Fibroblast of lung (primary cell): ENCODE measurements around the gene DGKG. TPM values are rescaled to one million over a fixed set of nuclear protein-coding genes. Genes with fewer than 3 reads are reported as not detected.

ENCODE experiments used
- DNase-seq, 2 donors: peaks; one replicate each; pipeline versions ENCODE4 v3.0.0 to v3.0.0-alpha.2; 2010; ENCODE audit warnings: low read depth in 2 of 2
- H2AFZ ChIP-seq: 2 replicates; pipeline ENCODE4 v1.5.1; 2012; ENCODE audit warnings: low read length, control low read depth, inconsistent platforms
- H3K27ac ChIP-seq: 2 replicates; pipeline ENCODE4 v1.5.1; 2011; ENCODE audit warnings: low read length, control low read depth; ENCODE audit not compliant: insufficient read depth
- H3K27me3 ChIP-seq: 2 replicates; pipeline ENCODE4 v1.5.1; 2011; ENCODE audit warnings: mild to moderate bottlenecking, low read length; ENCODE audit not compliant: control insufficient read depth, insufficient read depth
- H3K36me3 ChIP-seq: 2 replicates; pipeline ENCODE4 v1.5.1; 2011; ENCODE audit warnings: low read length; ENCODE audit not compliant: control insufficient read depth, insufficient read depth
- H3K4me1 ChIP-seq: 2 replicates; pipeline ENCODE4 v1.5.1; 2011; ENCODE audit warnings: low read length; ENCODE audit not compliant: control insufficient read depth, insufficient read depth; ENCODE audit errors: extremely low read depth
- H3K4me2 ChIP-seq: 2 replicates; pipeline ENCODE4 v1.5.1; 2011; ENCODE audit warnings: low read length, control low read depth; ENCODE audit not compliant: insufficient read depth; ENCODE audit errors: extremely low read depth
- H3K4me3 ChIP-seq, 4 experiments: fragments of 200-600 bp in 1 of 4; sonication (generic) in 1 of 4; replicated peaks in 1 of 4; 2 replicates each; pipeline ENCODE4 v1.5.1; 2011 to 2016; ENCODE audit warnings: low read length in 4 of 4, low read depth in 3 of 4, mild to moderate bottlenecking in 3 of 4, control low read depth in 2 of 4, inconsistent platforms in 1 of 4, mixed read lengths in 1 of 4; ENCODE audit not compliant: insufficient read depth in 1 of 4; ENCODE audit errors: control extremely low read depth in 1 of 4
- H3K79me2 ChIP-seq: 2 replicates; pipeline ENCODE4 v1.5.1; 2012; ENCODE audit warnings: mild to moderate bottlenecking, low read length, inconsistent platforms; ENCODE audit not compliant: control insufficient read depth, insufficient read depth
- H3K9ac ChIP-seq: 2 replicates; pipeline ENCODE4 v1.5.1; 2011; ENCODE audit warnings: mild to moderate bottlenecking, low read length, control low read depth; ENCODE audit not compliant: insufficient read depth
- H3K9me3 ChIP-seq: 2 replicates; pipeline ENCODE4 v1.5.1; 2012; ENCODE audit warnings: low read depth, low read length; ENCODE audit not compliant: control insufficient read depth, insufficient read depth
- H4K20me1 ChIP-seq: 2 replicates; pipeline ENCODE4 v1.5.1; 2011; ENCODE audit warnings: low read length; ENCODE audit not compliant: control insufficient read depth, insufficient read depth; ENCODE audit errors: extremely low read depth
- EZH2 ChIP-seq: IDR thresholded peaks from 2 replicates; pipeline ENCODE4 v1.5.1; 2012; ENCODE audit warnings: low read length, control low read depth, mild to moderate bottlenecking; ENCODE audit errors: missing control alignments
- polyA plus RNA-seq, 2 donors: library from polyadenylated mRNA; depleted of rRNA in 1 of 2; stranded (reverse) in 1 of 2; unstranded in 1 of 2; fragments of >200 nt; gene quantifications; 2 replicates each; pipeline ENCODE4 v1.2.1, GENCODE V29; 2011 to 2012; ENCODE audit warnings: missing spikeins in 1 of 2
- total RNA-seq: library from RNA; depleted of rRNA; stranded (reverse); fragments of >200 nt; gene quantifications from 2 replicates; pipeline ENCODE4 v1.2.1, GENCODE V29; 2014
- TF ChIP-seq, protein P1 (sequence below), 2 donors: IDR thresholded peaks in 1 of 2; conservative IDR thresholded peaks in 1 of 2; 1 replicate in 1 of 2; 2 replicates in 1 of 2; pipeline ENCODE4 v1.5.1; 2011 to 2012; ENCODE audit warnings: low read length in 2 of 2, control low read depth in 1 of 2, inconsistent platforms in 1 of 2, low read depth in 1 of 2, mild to moderate bottlenecking in 1 of 2

DGKG gene
- total and polyA plus RNA-seq, 2 donors (not counting 1 experiment from before 2014, with no cell fraction given): 3.7 to 4.8 TPM

DNA sequence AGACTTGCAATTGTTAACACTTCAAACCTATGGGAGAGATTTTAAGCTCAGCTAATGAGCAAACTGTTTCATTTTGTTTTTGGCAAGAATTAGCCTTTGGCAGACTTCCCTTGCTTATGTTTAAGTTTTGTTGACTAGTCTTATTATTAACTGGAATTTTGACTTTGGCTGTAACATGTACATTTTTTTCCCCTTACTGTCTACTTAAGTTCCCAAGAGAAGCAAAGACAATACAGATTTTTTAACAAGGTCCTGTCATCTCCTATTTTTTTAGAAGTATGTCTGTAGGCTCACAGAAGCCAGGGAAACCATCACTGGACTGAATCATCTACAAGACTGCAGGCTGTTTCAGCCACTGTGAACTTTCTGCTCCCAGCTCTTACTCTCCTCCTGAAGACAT, 74.3 kb downstream of the DGKG start:
- TF ChIP-seq EZH2: no peak
- TF ChIP-seq, protein P1, sequence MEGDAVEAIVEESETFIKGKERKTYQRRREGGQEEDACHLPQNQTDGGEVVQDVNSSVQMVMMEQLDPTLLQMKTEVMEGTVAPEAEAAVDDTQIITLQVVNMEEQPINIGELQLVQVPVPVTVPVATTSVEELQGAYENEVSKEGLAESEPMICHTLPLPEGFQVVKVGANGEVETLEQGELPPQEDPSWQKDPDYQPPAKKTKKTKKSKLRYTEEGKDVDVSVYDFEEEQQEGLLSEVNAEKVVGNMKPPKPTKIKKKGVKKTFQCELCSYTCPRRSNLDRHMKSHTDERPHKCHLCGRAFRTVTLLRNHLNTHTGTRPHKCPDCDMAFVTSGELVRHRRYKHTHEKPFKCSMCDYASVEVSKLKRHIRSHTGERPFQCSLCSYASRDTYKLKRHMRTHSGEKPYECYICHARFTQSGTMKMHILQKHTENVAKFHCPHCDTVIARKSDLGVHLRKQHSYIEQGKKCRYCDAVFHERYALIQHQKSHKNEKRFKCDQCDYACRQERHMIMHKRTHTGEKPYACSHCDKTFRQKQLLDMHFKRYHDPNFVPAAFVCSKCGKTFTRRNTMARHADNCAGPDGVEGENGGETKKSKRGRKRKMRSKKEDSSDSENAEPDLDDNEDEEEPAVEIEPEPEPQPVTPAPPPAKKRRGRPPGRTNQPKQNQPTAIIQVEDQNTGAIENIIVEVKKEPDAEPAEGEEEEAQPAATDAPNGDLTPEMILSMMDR (conservative IDR thresholded peaks at IDR 0.05 in 1 of 2, IDR thresholded peaks at IDR 0.05 in 1 of 2; ENCODE audit: low read depth in 1 of 2, low read length in 2 of 2): no peak
- H3K4me2 ChIP-seq: peak overlapping the region; percentile 32
- H3K4me3 ChIP-seq: no peak overlapping the region
- no peak overlapping the region for H3K9ac ChIP-seq
- H3K79me2 ChIP-seq: no peaks in the 10 kb centered on the region
- H4K20me1 ChIP-seq: peaks cover 2% of the 10 kb centered on the region
- H3K36me3 ChIP-seq: no peaks in the 10 kb centered on the region
- no peaks in the 10 kb centered on the region for H3K27me3 ChIP-seq
- peaks cover 8% of the 10 kb centered on the region for H3K4me1 ChIP-seq
- H3K27ac ChIP-seq: no peak overlapping the region
- no peak overlapping the region for H2AFZ ChIP-seq
- peak; percentile 77 to 96 for DNase-seq
- H3K9me3 ChIP-seq: no peaks in the 10 kb centered on the region

DNA sequence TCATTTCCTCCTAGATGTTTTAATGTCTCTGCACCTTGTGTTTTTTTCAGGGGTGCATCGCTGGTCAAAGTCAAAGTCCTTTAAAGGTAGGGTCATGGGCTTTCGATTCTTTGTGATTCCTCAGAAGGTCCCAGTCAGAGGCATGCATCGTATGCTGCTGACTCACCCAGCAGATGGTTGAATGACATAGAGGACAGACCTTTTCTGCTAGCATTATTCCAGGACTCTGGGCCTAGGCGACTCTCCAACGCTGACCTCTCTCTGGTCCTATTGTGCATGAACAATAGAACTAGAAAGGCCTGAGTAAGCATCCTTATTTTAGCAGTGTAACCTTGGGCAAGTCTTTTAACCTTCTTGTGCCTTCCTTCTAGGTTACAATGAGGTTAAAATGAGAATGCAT, 75.9 kb downstream of the DGKG start:
- no peak overlapping the region for H3K4me2 ChIP-seq
- H3K27me3 ChIP-seq: no peaks in the 10 kb centered on the region
- no peak for TF ChIP-seq EZH2
- TF ChIP-seq, protein P1 (conservative IDR thresholded peaks at IDR 0.05 in 1 of 2, IDR thresholded peaks at IDR 0.05 in 1 of 2; ENCODE audit: low read depth in 1 of 2, low read length in 2 of 2): no peak
- H3K79me2 ChIP-seq: no peaks in the 10 kb centered on the region
- peaks cover 10% of the 10 kb centered on the region for H3K4me1 ChIP-seq
- peaks cover 2% of the 10 kb centered on the region for H4K20me1 ChIP-seq
- H3K27ac ChIP-seq: no peak overlapping the region
- H3K9me3 ChIP-seq: no peaks in the 10 kb centered on the region
- H3K36me3 ChIP-seq: no peaks in the 10 kb centered on the region
- H3K9ac ChIP-seq: no peak overlapping the region
- H3K4me3 ChIP-seq: no peak overlapping the region
- DNase-seq: peak in 1 of 2 donors; percentile 67
- H2AFZ ChIP-seq: no peak overlapping the region

DNA sequence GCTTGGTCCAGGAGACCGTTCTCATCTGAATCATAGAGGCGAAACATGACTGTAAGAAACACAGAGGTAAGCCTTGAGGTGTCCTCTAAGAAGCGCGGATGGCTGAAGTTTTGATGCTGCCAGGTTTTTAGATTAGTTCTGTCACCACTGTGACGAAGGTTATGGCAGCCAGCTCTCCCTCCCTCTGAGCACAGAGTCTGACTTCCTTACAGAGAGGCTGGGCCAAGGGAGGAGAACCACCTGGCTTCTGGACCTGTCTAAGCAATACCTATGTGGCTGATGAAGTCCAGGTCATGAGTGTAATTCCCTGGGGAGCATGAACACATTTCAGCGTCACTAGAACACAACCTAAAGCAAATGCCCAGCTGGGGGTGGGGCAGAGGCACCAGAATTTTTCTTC, 77.4 kb downstream of the DGKG start:
- Histone ChIP-seq H3K9ac (no peak overlapping the region), H3K4me3 (no peak overlapping the region), H2AFZ (no peak overlapping the region), H3K36me3 (no peaks in the 10 kb centered on the region), H3K9me3 (no peaks in the 10 kb centered on the region), H4K20me1 (peaks cover 2% of the 10 kb centered on the region), H3K27me3 (no peaks in the 10 kb centered on the region), H3K79me2 (no peaks in the 10 kb centered on the region), H3K27ac (no peak overlapping the region), H3K4me2 (no peak overlapping the region), H3K4me1 (peaks cover 10% of the 10 kb centered on the region)
- TF ChIP-seq EZH2: no peak
- TF ChIP-seq, protein P1 (conservative IDR thresholded peaks at IDR 0.05 in 1 of 2, IDR thresholded peaks at IDR 0.05 in 1 of 2; ENCODE audit: low read depth in 1 of 2, low read length in 2 of 2): no peak
- no peak for DNase-seq
